Caco-2 (cell line): Measurements from ENCODE around the gene NUB1. TPM values are rescaled to one million over a fixed set of nuclear protein-coding genes. Genes with fewer than 3 reads are reported as not detected.

Experiments
- BruUV-seq: library from RNA; stranded (reverse); fragments of 400-500 nt; replicated peaks from 2 replicates; lab custom pipeline; 2021; lab: Mats Ljungman, UMichigan
- CTCF ChIA-PET: fragments of 300-600 bp; sonication (Branson Sonifier 250); formaldehyde crosslinking; loops from one replicate; lab custom pipeline; 2022; ENCODE audit warnings: antibody characterized with exemption; lab: Charles Lee
- POLR2A ChIA-PET: fragments of 300-600 bp; sonication (Branson Sonifier 250); formaldehyde crosslinking; loops from one replicate; lab custom pipeline; 2022; ENCODE audit warnings: antibody characterized with exemption; lab: Charles Lee
- DNase-seq, 2 experiments: peaks; one replicate each; pipeline versions ENCODE4 v3.0.0 to v3.0.0-alpha.2; 2020 to 2022
- H3K27me3 ChIP-seq: replicated peaks from 2 replicates; pipeline ENCODE4 v1.6.0; 2011; ENCODE audit warnings: low read length; ENCODE audit not compliant: control insufficient read depth, insufficient read depth
- H3K36me3 ChIP-seq: 2 replicates; pipeline ENCODE4 v1.5.1; 2011; ENCODE audit warnings: low read length; ENCODE audit not compliant: control insufficient read depth, insufficient read depth
- H3K4me1 ChIP-seq: fragments of 250-450 bp; sonication (Bioruptor Pico); 2 replicates; pipeline ENCODE4 v1.5.1; 2020; ENCODE audit warnings: mild to moderate bottlenecking
- H3K4me3 ChIP-seq: 2 replicates; pipeline ENCODE4 v1.5.1; 2011; ENCODE audit warnings: low read depth, mild to moderate bottlenecking, control low read depth, low read length
- H3K9me3 ChIP-seq: fragments of 250-450 bp; sonication (Bioruptor Pico); 2 replicates; pipeline ENCODE4 v1.5.1; 2020; ENCODE audit warnings: mild to moderate bottlenecking, moderate library complexity
- H3K27ac Mint-ChIP-seq: one replicate; pipeline ENCODE4 v1.8.0; 2022; ENCODE audit warnings: mixed read lengths; ENCODE audit not compliant: unreplicated experiment
- H3K27me3 Mint-ChIP-seq: one replicate; pipeline ENCODE4 v1.8.0; 2022; ENCODE audit warnings: mixed read lengths; ENCODE audit not compliant: insufficient read depth, unreplicated experiment
- H3K36me3 Mint-ChIP-seq: one replicate; pipeline ENCODE4 v1.8.0; 2022; ENCODE audit warnings: mild to moderate bottlenecking, mixed read lengths; ENCODE audit not compliant: insufficient read depth, unreplicated experiment
- H3K4me1 Mint-ChIP-seq: one replicate; pipeline ENCODE4 v1.8.0; 2022; ENCODE audit warnings: low read depth, mixed read lengths; ENCODE audit not compliant: unreplicated experiment
- H3K4me3 Mint-ChIP-seq: one replicate; pipeline ENCODE4 v1.8.0; 2022; ENCODE audit warnings: mild to moderate bottlenecking, moderate library complexity, mixed read lengths; ENCODE audit not compliant: unreplicated experiment
- H3K9me3 Mint-ChIP-seq: one replicate; pipeline ENCODE4 v1.8.0; 2022; ENCODE audit warnings: mixed read lengths; ENCODE audit not compliant: unreplicated experiment
- intact Hi-C: fragments of 100-400 bp; cut with micrococcal nuclease; formaldehyde crosslinking; loops from one replicate; pipeline ENCODE4 v1.10.0; 2022; ENCODE audit not compliant: unreplicated experiment
- total RNA-seq: library from RNA; stranded (reverse); gene quantifications from 2 replicates; pipeline ENCODE4 v1.2.3, GENCODE V29; 2022
- TF ChIP-seq, protein P1 (sequence below), 2 experiments: fragments of 200-600 bp in 1 of 2; IDR thresholded peaks; 1 replicate in 1 of 2; 2 replicates in 1 of 2; pipeline versions ENCODE4 v1.5.1 to v1.8.0; 2011 to 2022; ENCODE audit warnings: antibody characterized with exemption in 1 of 2, control low read depth in 1 of 2, inconsistent platforms in 1 of 2, low read depth in 1 of 2, low read length in 1 of 2, mild to moderate bottlenecking in 1 of 2, moderate library complexity in 1 of 2; ENCODE audit not compliant: insufficient read depth in 1 of 2, severe bottlenecking in 1 of 2, unreplicated experiment in 1 of 2

Gene NUB1
- total RNA-seq, 1 experiment from 2014 or later, result 51.6 TPM

DNA sequence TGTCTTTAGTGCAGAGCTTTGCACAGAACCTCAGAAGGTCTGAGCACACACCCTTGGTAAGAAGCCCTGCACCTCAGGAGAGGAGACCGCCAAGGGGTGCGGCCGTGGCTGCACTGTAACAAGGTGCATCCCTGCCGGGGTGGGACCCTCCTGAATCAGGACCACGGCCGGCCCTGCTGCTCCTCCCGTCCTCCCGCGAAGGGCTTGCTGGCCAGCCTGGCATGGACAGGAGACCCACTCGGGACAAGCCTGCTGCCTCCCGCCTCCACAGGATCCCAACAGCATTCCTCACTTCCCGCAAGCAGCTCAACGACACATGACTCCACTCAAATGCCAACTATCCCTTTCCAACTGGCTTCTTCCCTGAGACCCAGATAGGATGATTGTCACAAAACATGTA lies 55.4 kb downstream of the NUB1 start:
- BruUV-seq, result no TSS peak
- Histone ChIP-seq H3K4me3 (no peak overlapping the region), H3K9me3 (no peaks in the 10 kb centered on the region), H3K4me1 (peaks cover 12% of the 10 kb centered on the region), H3K27me3 (no peaks in the 10 kb centered on the region), H3K36me3 (no peaks in the 10 kb centered on the region)
- Mint-ChIP-seq H3K27ac (no peak overlapping the region), H3K4me1 (no peaks in the 10 kb centered on the region), H3K4me3 (no peak overlapping the region), H3K27me3 (no peaks in the 10 kb centered on the region), H3K36me3 (no peaks in the 10 kb centered on the region), H3K9me3 (no peaks in the 10 kb centered on the region)
- ChIA-PET CTCF (no interaction called here), POLR2A (no interaction called here)
- DNase-seq, result no peak
- intact Hi-C loops, result no loop called here
- TF ChIP-seq, protein P1, sequence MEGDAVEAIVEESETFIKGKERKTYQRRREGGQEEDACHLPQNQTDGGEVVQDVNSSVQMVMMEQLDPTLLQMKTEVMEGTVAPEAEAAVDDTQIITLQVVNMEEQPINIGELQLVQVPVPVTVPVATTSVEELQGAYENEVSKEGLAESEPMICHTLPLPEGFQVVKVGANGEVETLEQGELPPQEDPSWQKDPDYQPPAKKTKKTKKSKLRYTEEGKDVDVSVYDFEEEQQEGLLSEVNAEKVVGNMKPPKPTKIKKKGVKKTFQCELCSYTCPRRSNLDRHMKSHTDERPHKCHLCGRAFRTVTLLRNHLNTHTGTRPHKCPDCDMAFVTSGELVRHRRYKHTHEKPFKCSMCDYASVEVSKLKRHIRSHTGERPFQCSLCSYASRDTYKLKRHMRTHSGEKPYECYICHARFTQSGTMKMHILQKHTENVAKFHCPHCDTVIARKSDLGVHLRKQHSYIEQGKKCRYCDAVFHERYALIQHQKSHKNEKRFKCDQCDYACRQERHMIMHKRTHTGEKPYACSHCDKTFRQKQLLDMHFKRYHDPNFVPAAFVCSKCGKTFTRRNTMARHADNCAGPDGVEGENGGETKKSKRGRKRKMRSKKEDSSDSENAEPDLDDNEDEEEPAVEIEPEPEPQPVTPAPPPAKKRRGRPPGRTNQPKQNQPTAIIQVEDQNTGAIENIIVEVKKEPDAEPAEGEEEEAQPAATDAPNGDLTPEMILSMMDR (IDR thresholded peaks at IDR 0.05; ENCODE audit: insufficient read depth in 1 of 2, low read depth in 1 of 2, low read length in 1 of 2, severe bottlenecking in 1 of 2, unreplicated experiment in 1 of 2), result no peak

DNA sequence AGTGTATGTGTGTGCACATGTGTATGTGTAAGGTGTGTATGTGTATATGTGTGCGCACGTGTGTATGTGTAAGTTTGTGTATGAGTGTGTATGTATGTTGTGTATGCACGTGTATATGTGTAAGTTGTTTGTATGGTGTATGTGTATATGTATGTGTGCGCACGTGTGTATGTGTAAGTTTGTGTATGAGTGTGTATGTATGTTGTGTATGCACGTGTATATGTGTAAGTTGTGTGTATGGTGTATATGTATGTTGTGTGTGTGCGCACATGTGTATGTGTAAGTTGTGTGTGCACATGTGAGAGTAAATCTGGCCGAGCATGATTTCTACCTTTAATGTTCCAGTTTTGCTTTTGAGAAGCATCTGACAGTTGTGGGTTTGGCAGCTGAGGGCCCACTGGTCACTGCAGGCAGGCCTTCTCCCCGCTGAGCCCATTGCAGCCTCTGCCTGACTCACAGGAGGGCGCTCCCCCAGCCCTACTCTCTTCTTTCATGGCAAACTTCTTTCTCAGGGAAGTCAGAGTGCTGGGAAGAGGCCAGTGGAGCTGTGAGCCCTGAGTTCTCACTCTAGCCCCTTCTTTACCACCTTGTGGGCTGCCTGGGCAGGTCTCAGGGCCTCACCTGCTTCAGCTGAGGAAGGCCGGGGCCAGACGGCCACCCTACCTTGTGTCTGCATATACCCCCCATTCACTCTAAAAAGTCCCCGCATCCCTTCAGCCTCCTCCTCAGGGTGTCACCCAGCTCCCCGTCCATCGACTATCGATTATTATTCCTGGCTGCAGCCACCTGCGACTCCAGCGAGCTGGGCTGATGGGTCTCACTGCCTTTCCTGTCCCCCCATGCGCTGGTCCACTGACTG lies 57.1 kb downstream of the NUB1 start:
- POLR2A ChIA-PET, result no interaction called here

DNA sequence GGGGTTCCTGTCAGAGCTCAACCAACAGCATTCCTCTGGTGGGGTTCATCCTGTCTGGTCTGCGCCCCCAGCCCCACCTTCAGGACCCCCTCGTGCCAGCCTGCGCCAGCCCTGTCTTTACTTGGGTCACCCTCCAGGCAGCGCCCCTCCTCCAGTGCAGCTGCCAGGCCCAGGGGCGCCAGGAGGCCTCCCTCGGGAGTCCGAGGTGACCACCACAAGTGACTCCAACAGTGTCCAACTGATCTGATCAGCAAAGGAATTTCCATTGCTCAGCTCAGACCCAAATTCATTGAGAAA lies 57.6 kb downstream of the NUB1 start:
- Mint-ChIP-seq H3K4me3 (no peak overlapping the region), H3K4me1 (no peaks in the 10 kb centered on the region), H3K27ac (no peak overlapping the region), H3K27me3 (no peaks in the 10 kb centered on the region), H3K36me3 (no peaks in the 10 kb centered on the region), H3K9me3 (no peaks in the 10 kb centered on the region)
- no peak for DNase-seq
- ChIA-PET POLR2A (no interaction called here), CTCF (no interaction called here)
- Histone ChIP-seq H3K9me3 (no peaks in the 10 kb centered on the region), H3K27me3 (no peaks in the 10 kb centered on the region), H3K4me3 (no peak overlapping the region), H3K36me3 (no peaks in the 10 kb centered on the region), H3K4me1 (no peaks in the 10 kb centered on the region)
- BruUV-seq, result no TSS peak
- TF ChIP-seq, protein P1 (IDR thresholded peaks at IDR 0.05; ENCODE audit: insufficient read depth in 1 of 2, low read depth in 1 of 2, low read length in 1 of 2, severe bottlenecking in 1 of 2, unreplicated experiment in 1 of 2), result no peak
- intact Hi-C loops, result no loop called here

More for the DNA sequence above, 57.1 kb downstream of the NUB1 start:
- Histone ChIP-seq H3K4me1 (peaks cover 3% of the 10 kb centered on the region), H3K27me3 (no peaks in the 10 kb centered on the region), H3K4me3 (no peak overlapping the region), H3K36me3 (no peaks in the 10 kb centered on the region), H3K9me3 (no peaks in the 10 kb centered on the region)
- Mint-ChIP-seq H3K27me3 (no peaks in the 10 kb centered on the region), H3K4me3 (no peak overlapping the region), H3K36me3 (no peaks in the 10 kb centered on the region), H3K9me3 (no peaks in the 10 kb centered on the region), H3K27ac (no peak overlapping the region), H3K4me1 (no peaks in the 10 kb centered on the region)
- no TSS peak for BruUV-seq
- no peak for DNase-seq
- intact Hi-C loops, result no loop called here
- CTCF ChIA-PET, result no interaction called here
- TF ChIP-seq, protein P1 (IDR thresholded peaks at IDR 0.05; ENCODE audit: insufficient read depth in 1 of 2, low read depth in 1 of 2, low read length in 1 of 2, severe bottlenecking in 1 of 2, unreplicated experiment in 1 of 2), result no peak
